ENCODE data around the gene SMARCA2.
A peak's percentile ranks its signal among the peaks of the same experiment; 100 is the strongest.

DNA sequence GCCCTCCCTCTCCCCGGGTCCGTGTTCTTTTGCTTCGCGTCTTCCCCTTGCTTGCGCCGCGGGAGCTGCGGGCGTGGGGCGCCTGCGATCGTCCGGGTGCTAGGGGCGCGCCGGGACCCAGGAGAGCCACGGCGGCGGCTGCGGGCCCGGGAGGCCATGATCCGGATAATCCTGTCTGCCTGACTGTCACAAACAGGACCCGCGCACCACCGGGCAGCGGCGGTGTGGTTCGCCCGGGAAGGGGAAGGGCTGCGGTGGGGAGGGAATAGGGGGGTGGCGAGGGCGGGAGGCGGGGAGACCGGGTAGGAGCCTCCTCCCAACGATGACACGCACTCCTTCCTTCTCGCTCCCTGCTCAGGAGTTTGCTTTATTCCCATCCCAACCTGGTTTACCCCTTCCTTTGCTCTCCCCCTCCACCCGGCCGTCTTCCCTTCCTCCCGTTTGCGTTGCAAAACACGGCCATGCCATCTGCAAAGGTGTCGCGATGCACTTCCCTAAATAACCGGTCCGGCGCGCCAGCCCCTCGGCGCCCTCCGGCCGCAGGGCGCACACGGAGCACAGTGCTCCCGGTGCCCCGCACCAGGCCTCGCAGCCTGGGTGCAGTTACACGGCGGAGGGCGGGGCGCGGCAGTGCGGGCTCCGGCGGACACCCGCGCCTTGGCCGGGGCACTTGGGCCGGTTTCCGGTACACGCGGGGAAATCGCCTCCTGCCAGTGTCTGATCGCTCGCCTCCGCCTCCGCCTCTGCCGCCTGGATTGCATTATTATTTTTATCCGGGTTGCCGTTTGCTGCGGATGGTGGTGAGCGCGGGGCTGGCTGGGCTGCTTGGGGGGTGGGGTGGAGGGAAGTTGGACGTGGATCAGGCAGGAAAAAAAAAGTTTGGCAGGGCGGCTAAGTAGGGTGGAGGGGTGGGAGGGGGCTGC lies 1.5 kb downstream of the SMARCA2 start:
- TF ChIP-seq, protein P1, sequence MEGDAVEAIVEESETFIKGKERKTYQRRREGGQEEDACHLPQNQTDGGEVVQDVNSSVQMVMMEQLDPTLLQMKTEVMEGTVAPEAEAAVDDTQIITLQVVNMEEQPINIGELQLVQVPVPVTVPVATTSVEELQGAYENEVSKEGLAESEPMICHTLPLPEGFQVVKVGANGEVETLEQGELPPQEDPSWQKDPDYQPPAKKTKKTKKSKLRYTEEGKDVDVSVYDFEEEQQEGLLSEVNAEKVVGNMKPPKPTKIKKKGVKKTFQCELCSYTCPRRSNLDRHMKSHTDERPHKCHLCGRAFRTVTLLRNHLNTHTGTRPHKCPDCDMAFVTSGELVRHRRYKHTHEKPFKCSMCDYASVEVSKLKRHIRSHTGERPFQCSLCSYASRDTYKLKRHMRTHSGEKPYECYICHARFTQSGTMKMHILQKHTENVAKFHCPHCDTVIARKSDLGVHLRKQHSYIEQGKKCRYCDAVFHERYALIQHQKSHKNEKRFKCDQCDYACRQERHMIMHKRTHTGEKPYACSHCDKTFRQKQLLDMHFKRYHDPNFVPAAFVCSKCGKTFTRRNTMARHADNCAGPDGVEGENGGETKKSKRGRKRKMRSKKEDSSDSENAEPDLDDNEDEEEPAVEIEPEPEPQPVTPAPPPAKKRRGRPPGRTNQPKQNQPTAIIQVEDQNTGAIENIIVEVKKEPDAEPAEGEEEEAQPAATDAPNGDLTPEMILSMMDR (IDR thresholded peaks at IDR 0.05) = no peak
- peak; percentile 69 for TF ChIP-seq POLR2A (IDR thresholded peaks at IDR 0.05)
- TF ChIP-seq EP300 (IDR thresholded peaks at IDR 0.05) = no peak
